Measurements from ENCODE around the gene PNLIPRP2. TPM values are rescaled to one million over a fixed set of nuclear protein-coding genes. Genes with fewer than 3 reads are reported as not detected.

PNLIPRP2 gene
- total RNA-seq, 1 experiment from 2014 or later = not detected

- Histone ChIP-seq H3K36me3 (no peaks in the 10 kb centered on the region), H3K9me3 (replicated peaks) (no peaks in the 10 kb centered on the region), H3K4me3 (no peak overlapping the region), H3K27me3 (peaks cover 4% of the 10 kb centered on the region), H3K27ac (no peak overlapping the region), H3K4me1 (no peaks in the 10 kb centered on the region)
- no peak for DNase-seq
These were observed 37.3 kb downstream of the PNLIPRP2 start for GRCh38 chr10:116657863-116658551.

GRCh38 chr10:116659049-116659670 lies 38.4 kb downstream of the PNLIPRP2 start:
- DNase-seq = no peak
- H3K4me3 ChIP-seq = no peak overlapping the region
- peaks cover 4% of the 10 kb centered on the region for H3K27me3 ChIP-seq
- no peaks in the 10 kb centered on the region for H3K4me1 ChIP-seq
- H3K27ac ChIP-seq = no peak overlapping the region
- H3K9me3 ChIP-seq (replicated peaks) = no peaks in the 10 kb centered on the region
- no peaks in the 10 kb centered on the region for H3K36me3 ChIP-seq

GRCh38 chr10:116660860-116661259 lies 40.1 kb downstream of the PNLIPRP2 start:
- Histone ChIP-seq H3K36me3 (no peaks in the 10 kb centered on the region), H3K27me3 (peaks cover 4% of the 10 kb centered on the region), H3K27ac (no peak overlapping the region), H3K9me3 (replicated peaks) (no peaks in the 10 kb centered on the region), H3K4me1 (0 out of 2 replicates have a peak, but pooled peaks cover 1% of the 10 kb centered on the region), H3K4me3 (no peak overlapping the region)
- no peak for DNase-seq

GRCh38 chr10:116663342-116663741 lies 42.6 kb downstream of the PNLIPRP2 start:
- Histone ChIP-seq H3K4me3 (no peak overlapping the region), H3K36me3 (no peaks in the 10 kb centered on the region), H3K27ac (no peak overlapping the region), H3K9me3 (replicated peaks) (no peaks in the 10 kb centered on the region), H3K27me3 (peaks cover 7% of the 10 kb centered on the region; the same call in 1 of the 2 replicates), H3K4me1 (0 out of 2 replicates have a peak, but pooled peaks cover 5% of the 10 kb centered on the region)
- DNase-seq = no peak

- no peak overlapping the region for H3K27ac ChIP-seq
- 0 out of 2 replicates have a peak, but pooled peaks cover 5% of the 10 kb centered on the region for H3K4me1 ChIP-seq
- 0 out of 2 replicates have a peak, but pooled peaks cover 4% of the 10 kb centered on the region for H3K27me3 ChIP-seq
- no peaks in the 10 kb centered on the region for H3K36me3 ChIP-seq
- H3K9me3 ChIP-seq (replicated peaks) = no peaks in the 10 kb centered on the region
- no peak overlapping the region for H3K4me3 ChIP-seq
- DNase-seq = no peak
These were observed 43.9 kb downstream of the PNLIPRP2 start for GRCh38 chr10:116664631-116665030.

- Histone ChIP-seq H3K9me3 (replicated peaks) (no peaks in the 10 kb centered on the region), H3K36me3 (no peaks in the 10 kb centered on the region), H3K4me1 (0 out of 2 replicates have a peak, but pooled peaks cover 5% of the 10 kb centered on the region), H3K27me3 (0 out of 2 replicates have a peak, but pooled peaks cover 4% of the 10 kb centered on the region), H3K27ac (no peak overlapping the region), H3K4me3 (peak overlapping the region; percentile 4; the same call in 1 of the 2 replicates)
- DNase-seq = peak; percentile 54 to 75
These were observed 44.9 kb downstream of the PNLIPRP2 start for GRCh38 chr10:116665541-116666125.

- H3K4me3 ChIP-seq = no peak overlapping the region
These were observed 46.7 kb downstream of the PNLIPRP2 start for GRCh38 chr10:116667484-116667883.

GRCh38 chr10:116668018-116668417 lies 47.3 kb downstream of the PNLIPRP2 start:
- H3K4me1 ChIP-seq = 0 out of 2 replicates have a peak, but pooled peaks cover 5% of the 10 kb centered on the region
- H3K27ac ChIP-seq = no peak overlapping the region
- no peak overlapping the region for H3K4me3 ChIP-seq
- H3K36me3 ChIP-seq = no peaks in the 10 kb centered on the region
- no peak for DNase-seq
- H3K9me3 ChIP-seq (replicated peaks) = no peaks in the 10 kb centered on the region
- 0 out of 2 replicates have a peak, but pooled peaks cover 4% of the 10 kb centered on the region for H3K27me3 ChIP-seq

More at GRCh38 chr10:116667484-116667883, 46.7 kb downstream of the PNLIPRP2 start:
- H3K9me3 ChIP-seq (replicated peaks) = no peaks in the 10 kb centered on the region
- H3K27ac ChIP-seq = no peak overlapping the region
- H3K36me3 ChIP-seq = no peaks in the 10 kb centered on the region
- H3K27me3 ChIP-seq = 0 out of 2 replicates have a peak, but pooled peaks cover 4% of the 10 kb centered on the region
- 0 out of 2 replicates have a peak, but pooled peaks cover 5% of the 10 kb centered on the region for H3K4me1 ChIP-seq
- no peak for DNase-seq

GRCh38 chr10:116668446-116668845 lies 47.7 kb downstream of the PNLIPRP2 start:
- DNase-seq = no peak
- Histone ChIP-seq H3K27me3 (0 out of 2 replicates have a peak, but pooled peaks cover 4% of the 10 kb centered on the region), H3K27ac (no peak overlapping the region), H3K4me3 (no peak overlapping the region), H3K36me3 (no peaks in the 10 kb centered on the region), H3K4me1 (0 out of 2 replicates have a peak, but pooled peaks cover 5% of the 10 kb centered on the region), H3K9me3 (replicated peaks) (no peaks in the 10 kb centered on the region)

GRCh38 chr10:116669080-116669479 lies 48.3 kb downstream of the PNLIPRP2 start:
- H3K36me3 ChIP-seq = no peaks in the 10 kb centered on the region
- DNase-seq = no peak
- no peak overlapping the region for H3K27ac ChIP-seq
- 0 out of 2 replicates have a peak, but pooled peaks cover 5% of the 10 kb centered on the region for H3K4me1 ChIP-seq
- no peaks in the 10 kb centered on the region for H3K9me3 ChIP-seq (replicated peaks)
- H3K4me3 ChIP-seq = no peak overlapping the region
- 0 out of 2 replicates have a peak, but pooled peaks cover 4% of the 10 kb centered on the region for H3K27me3 ChIP-seq

- H3K36me3 ChIP-seq = no peaks in the 10 kb centered on the region
- DNase-seq = no peak
- no peaks in the 10 kb centered on the region for H3K9me3 ChIP-seq (replicated peaks)
- 0 out of 2 replicates have a peak, but pooled peaks cover 4% of the 10 kb centered on the region for H3K27me3 ChIP-seq
- H3K4me3 ChIP-seq = no peak overlapping the region
- H3K27ac ChIP-seq = no peak overlapping the region
- H3K4me1 ChIP-seq = 0 out of 2 replicates have a peak, but pooled peaks cover 5% of the 10 kb centered on the region
These were observed 49.3 kb downstream of the PNLIPRP2 start for GRCh38 chr10:116669832-116670644.

- Histone ChIP-seq H3K36me3 (no peaks in the 10 kb centered on the region), H3K27me3 (0 out of 2 replicates have a peak, but pooled peaks cover 4% of the 10 kb centered on the region)
- no peak for DNase-seq
These were observed 50.0 kb downstream of the PNLIPRP2 start for GRCh38 chr10:116670706-116671105.

GRCh38 chr10:116671274-116671926 lies 50.6 kb downstream of the PNLIPRP2 start:
- DNase-seq = no peak
- H3K4me1 ChIP-seq = no peaks in the 10 kb centered on the region
- H3K36me3 ChIP-seq = no peaks in the 10 kb centered on the region
- 0 out of 2 replicates have a peak, but pooled peaks cover 4% of the 10 kb centered on the region for H3K27me3 ChIP-seq
- H3K4me3 ChIP-seq = no peak overlapping the region
- no peaks in the 10 kb centered on the region for H3K9me3 ChIP-seq (replicated peaks)
- H3K27ac ChIP-seq = no peak overlapping the region

More at GRCh38 chr10:116670706-116671105, 50.0 kb downstream of the PNLIPRP2 start:
- Histone ChIP-seq H3K4me1 (0 out of 2 replicates have a peak, but pooled peaks cover 5% of the 10 kb centered on the region), H3K27ac (no peak overlapping the region), H3K9me3 (replicated peaks) (no peaks in the 10 kb centered on the region), H3K4me3 (no peak overlapping the region)

All from SJCRH30 (cell line).